Measurements from ENCODE around the gene MYO7A. TPM values are rescaled to one million over a fixed set of nuclear protein-coding genes. Genes with fewer than 3 reads are reported as not detected.

The MYO7A gene
- total RNA-seq, 1 donor, result under 0.01 TPM

- Histone ChIP-seq H3K4me3 (ENCODE audit: insufficient read depth, low read length) (no peak overlapping the region), H3K27me3 (ENCODE audit: insufficient read depth, low read length) (no peaks in the 10 kb centered on the region), H4K20me1 (ENCODE audit: insufficient read depth, low read length) (peaks cover 4% of the 10 kb centered on the region), H3K27ac (ENCODE audit: low read depth, low read length) (peak overlapping the region; percentile 83), H3K4me2 (ENCODE audit: insufficient read depth, low read length) (peak overlapping the region; percentile 60), H2AFZ (ENCODE audit: low read length) (peak overlapping the region; percentile 12), H3K36me3 (ENCODE audit: insufficient read depth, low read length) (no peaks in the 10 kb centered on the region), H3K9me3 (ENCODE audit: low read depth, low read length) (no peaks in the 10 kb centered on the region), H3K79me2 (ENCODE audit: insufficient read depth, low read length) (peaks cover 2% of the 10 kb centered on the region), H3K4me1 (ENCODE audit: insufficient read depth, low read length) (peaks cover 45% of the 10 kb centered on the region)
- TF ChIP-seq CTCF (IDR thresholded peaks at IDR 0.05; ENCODE audit: extremely low read depth, low read depth, low read length), result no peak
- DNase-seq (ENCODE audit: insufficient read length, low spot score, missing footprints), result peak; percentile 95
Observed at GRCh38 chr11:77109236-77110019, 18.6 kb upstream of the MYO7A start.

- H2AFZ ChIP-seq (ENCODE audit: low read length), result no peak overlapping the region
- peaks cover 2% of the 10 kb centered on the region for H3K79me2 ChIP-seq (ENCODE audit: insufficient read depth, low read length)
- H3K4me3 ChIP-seq (ENCODE audit: insufficient read depth, low read length), result no peak overlapping the region
- H3K27me3 ChIP-seq (ENCODE audit: insufficient read depth, low read length), result no peaks in the 10 kb centered on the region
- no peaks in the 10 kb centered on the region for H3K36me3 ChIP-seq (ENCODE audit: insufficient read depth, low read length)
- peak; percentile 80 for DNase-seq (ENCODE audit: insufficient read length, low spot score, missing footprints)
- no peak overlapping the region for H3K27ac ChIP-seq (ENCODE audit: low read depth, low read length)
- H4K20me1 ChIP-seq (ENCODE audit: insufficient read depth, low read length), result peaks cover 4% of the 10 kb centered on the region
- peaks cover 45% of the 10 kb centered on the region for H3K4me1 ChIP-seq (ENCODE audit: insufficient read depth, low read length)
- no peak for TF ChIP-seq CTCF (IDR thresholded peaks at IDR 0.05; ENCODE audit: extremely low read depth, low read depth, low read length)
- no peaks in the 10 kb centered on the region for H3K9me3 ChIP-seq (ENCODE audit: low read depth, low read length)
- no peak overlapping the region for H3K4me2 ChIP-seq (ENCODE audit: insufficient read depth, low read length)
Observed at GRCh38 chr11:77110836-77111235, 17.2 kb upstream of the MYO7A start.

GRCh38 chr11:77111277-77111676, 16.8 kb upstream of the MYO7A start:
- peaks cover 2% of the 10 kb centered on the region for H3K79me2 ChIP-seq (ENCODE audit: insufficient read depth, low read length)
- peaks cover 45% of the 10 kb centered on the region for H3K4me1 ChIP-seq (ENCODE audit: insufficient read depth, low read length)
- peaks cover 4% of the 10 kb centered on the region for H4K20me1 ChIP-seq (ENCODE audit: insufficient read depth, low read length)
- H3K4me3 ChIP-seq (ENCODE audit: insufficient read depth, low read length), result no peak overlapping the region
- H3K4me2 ChIP-seq (ENCODE audit: insufficient read depth, low read length), result no peak overlapping the region
- H3K27me3 ChIP-seq (ENCODE audit: insufficient read depth, low read length), result no peaks in the 10 kb centered on the region
- peak; percentile 87 for DNase-seq (ENCODE audit: insufficient read length, low spot score, missing footprints)
- H2AFZ ChIP-seq (ENCODE audit: low read length), result no peak overlapping the region
- H3K9me3 ChIP-seq (ENCODE audit: low read depth, low read length), result no peaks in the 10 kb centered on the region
- H3K27ac ChIP-seq (ENCODE audit: low read depth, low read length), result no peak overlapping the region
- H3K36me3 ChIP-seq (ENCODE audit: insufficient read depth, low read length), result no peaks in the 10 kb centered on the region
- TF ChIP-seq CTCF (IDR thresholded peaks at IDR 0.05; ENCODE audit: extremely low read depth, low read depth, low read length), result no peak

DNA sequence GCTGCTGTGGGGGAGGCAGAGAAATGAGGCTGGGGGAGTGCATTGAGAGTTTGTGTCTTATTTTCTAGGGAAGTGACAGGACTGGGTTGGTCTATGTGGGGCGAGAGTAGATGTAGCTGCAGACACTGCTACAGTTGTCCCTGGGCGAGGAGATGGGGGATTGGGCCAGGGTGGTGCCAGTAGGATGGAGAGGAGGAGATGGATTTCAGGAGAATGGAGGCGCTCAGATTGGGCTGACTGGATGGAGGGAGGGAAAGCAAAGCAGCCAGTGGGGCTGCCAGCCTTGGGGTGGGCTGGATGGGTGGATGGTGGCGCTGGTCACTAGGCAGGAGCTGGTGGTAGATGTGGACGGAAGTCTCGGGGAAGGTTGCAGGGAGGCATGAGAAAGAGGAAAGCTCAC, 16.1 kb upstream of the MYO7A start:
- no peaks in the 10 kb centered on the region for H3K27me3 ChIP-seq (ENCODE audit: insufficient read depth, low read length)
- H2AFZ ChIP-seq (ENCODE audit: low read length), result no peak overlapping the region
- TF ChIP-seq CTCF (IDR thresholded peaks at IDR 0.05; ENCODE audit: extremely low read depth, low read depth, low read length), result no peak
- no peak overlapping the region for H3K4me2 ChIP-seq (ENCODE audit: insufficient read depth, low read length)
- no peak overlapping the region for H3K27ac ChIP-seq (ENCODE audit: low read depth, low read length)
- H3K36me3 ChIP-seq (ENCODE audit: insufficient read depth, low read length), result no peaks in the 10 kb centered on the region
- peaks cover 45% of the 10 kb centered on the region for H3K4me1 ChIP-seq (ENCODE audit: insufficient read depth, low read length)
- no peaks in the 10 kb centered on the region for H3K9me3 ChIP-seq (ENCODE audit: low read depth, low read length)
- DNase-seq (ENCODE audit: insufficient read length, low spot score, missing footprints), result peak; percentile 88
- no peak overlapping the region for H3K4me3 ChIP-seq (ENCODE audit: insufficient read depth, low read length)
- peaks cover 4% of the 10 kb centered on the region for H4K20me1 ChIP-seq (ENCODE audit: insufficient read depth, low read length)
- H3K79me2 ChIP-seq (ENCODE audit: insufficient read depth, low read length), result peaks cover 2% of the 10 kb centered on the region
